Measurements from ENCODE around the gene FAM131A.

GRCh38 chr3:184358921-184359350, 21.5 kb downstream of the FAM131A start:
- no peak for TF ChIP-seq TAF1 (IDR thresholded peaks at IDR 0.05; ENCODE audit: low read depth, low read length)
- TF ChIP-seq POLR2AphosphoS5 (IDR thresholded peaks at IDR 0.05; ENCODE audit: low read depth, low read length), result no peak
- no peak for TF ChIP-seq POLR2A (IDR thresholded peaks at IDR 0.05; ENCODE audit: low read depth, low read length)

All from GM12891 (cell line).